NCI-H524 (cell line): Measurements from ENCODE around the gene KLRC4.
"Not testable (repeated sequence)": the region's sequence is repeated elsewhere in the genome, so short reads cannot be mapped to it uniquely, and the experiment has no call there.

Experiments
- DNase-seq, 2 experiments: peaks; one replicate each; lab custom pipeline; 2025; lab: John Stamatoyannopoulos, UW

Gene KLRC4

DNA sequence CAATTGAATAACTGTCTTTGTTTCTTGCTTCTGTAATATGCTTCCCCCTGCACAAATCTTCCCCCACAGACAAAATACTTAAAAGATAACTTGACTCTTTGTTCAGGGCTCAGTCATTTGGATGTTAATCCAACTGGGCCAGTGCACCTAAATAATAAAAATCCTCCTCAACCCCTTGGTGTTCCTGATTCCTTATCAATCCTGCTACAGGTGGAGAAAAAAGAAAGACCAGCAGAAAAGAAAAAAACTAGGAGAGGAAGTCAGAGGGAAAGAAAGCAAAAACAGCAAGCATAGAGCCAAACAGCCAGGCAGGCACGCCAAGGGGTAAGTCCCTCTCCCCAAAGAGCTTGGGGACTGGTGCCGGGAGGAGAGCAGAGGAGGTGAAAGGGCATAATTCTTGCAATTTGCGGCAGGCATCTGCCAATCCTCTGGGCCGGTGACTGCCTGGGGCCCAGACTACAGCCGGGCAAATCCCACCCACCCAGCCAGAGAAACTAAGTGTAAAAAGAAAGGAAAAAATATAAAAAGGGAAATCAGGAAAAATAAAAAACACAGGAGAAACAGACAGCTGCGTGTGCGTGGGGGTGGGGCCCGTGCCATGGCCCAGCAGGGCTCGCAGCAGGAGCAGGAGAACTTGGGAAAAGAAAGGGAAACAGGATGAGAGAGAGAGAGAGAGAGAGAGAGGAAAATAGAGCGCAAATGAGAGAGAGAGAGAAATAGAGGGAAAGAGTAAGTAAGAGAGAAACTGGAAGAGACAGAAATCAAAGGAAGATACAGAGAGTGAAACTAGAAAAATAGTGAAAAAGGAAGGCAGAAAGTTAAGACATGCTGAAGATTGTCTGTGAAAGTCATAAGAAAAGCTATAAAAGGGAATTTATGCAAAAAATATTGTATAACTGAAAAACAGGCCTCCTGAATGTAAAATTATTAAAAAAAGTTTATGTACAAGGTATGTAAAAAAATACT is 41.1 kb downstream of the KLRC4 start:
- DNase-seq = no peak

DNA sequence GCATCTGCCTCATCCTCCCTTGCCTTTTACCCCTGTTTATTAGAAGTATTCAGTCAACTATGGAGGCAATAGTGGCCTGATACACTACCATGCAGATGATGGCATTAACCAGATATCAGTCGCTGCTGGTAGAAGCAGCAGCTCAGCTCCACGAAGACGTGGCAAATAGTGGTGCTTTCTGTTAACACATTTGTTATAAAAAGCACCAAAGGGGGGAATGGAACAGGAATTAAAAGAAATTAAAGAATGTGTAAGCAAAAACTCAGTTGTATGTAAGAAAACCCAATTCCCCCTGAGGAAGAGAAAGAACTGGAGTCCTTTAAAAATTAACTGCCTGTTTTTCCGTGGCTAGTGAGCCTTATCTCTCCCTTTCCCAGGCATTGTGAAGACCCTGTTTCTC is 41.8 kb downstream of the KLRC4 start:
- not testable (repeated sequence) for DNase-seq

DNA sequence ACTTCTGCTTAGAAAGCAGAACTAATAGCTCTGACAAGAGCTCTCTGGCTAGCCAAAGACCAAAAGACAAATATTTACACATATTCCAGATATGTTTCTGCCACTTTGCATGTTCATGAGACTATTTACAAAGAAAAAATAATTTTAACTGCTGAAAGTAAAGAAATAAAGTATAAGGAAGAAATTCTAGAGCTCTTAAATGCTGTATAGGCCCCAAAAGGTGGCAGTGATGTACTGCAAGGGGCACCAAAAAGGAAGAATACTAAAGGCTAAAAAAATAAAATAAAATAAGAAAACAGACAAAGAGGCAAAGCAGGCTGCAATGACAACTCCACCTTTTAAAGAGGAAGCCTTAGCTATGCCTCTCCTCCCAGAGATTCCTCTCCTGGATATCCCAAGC is 42.7 kb downstream of the KLRC4 start:
- DNase-seq = no peak

DNA sequence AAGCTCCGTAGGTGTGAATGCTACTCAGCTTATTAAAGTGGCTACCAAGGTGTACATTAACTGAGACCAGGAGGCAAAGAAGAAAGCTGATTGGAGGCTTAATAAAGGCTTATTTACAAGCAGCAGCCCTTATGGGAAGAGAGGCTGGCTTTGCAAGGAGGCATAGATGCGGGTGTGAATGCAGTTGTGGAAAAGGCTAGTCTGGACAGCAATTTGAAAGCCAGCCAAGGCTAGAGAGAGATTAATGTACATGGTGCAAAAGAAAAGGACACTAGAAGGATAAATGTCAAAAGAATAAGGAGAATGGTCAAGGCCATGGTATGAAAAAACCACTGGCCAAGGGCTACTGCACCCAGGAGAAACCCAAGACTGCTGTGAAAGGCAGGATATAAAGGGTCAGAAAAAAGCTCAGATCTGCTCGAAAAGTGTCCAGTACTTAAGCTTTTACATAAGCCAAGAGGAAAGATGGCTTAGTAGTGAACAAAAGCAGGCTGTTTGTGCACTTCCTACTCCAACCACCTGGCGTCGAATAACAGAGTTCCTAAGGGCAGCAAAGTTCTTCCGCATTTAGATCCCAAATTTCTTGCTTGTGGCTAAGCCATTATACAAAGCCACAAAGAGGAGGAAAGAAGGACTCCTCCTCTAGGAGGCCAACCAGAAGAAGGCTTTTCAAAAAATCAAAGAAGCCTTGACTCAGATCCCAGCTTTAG is 43.7 kb downstream of the KLRC4 start:
- DNase-seq = no peak

DNA sequence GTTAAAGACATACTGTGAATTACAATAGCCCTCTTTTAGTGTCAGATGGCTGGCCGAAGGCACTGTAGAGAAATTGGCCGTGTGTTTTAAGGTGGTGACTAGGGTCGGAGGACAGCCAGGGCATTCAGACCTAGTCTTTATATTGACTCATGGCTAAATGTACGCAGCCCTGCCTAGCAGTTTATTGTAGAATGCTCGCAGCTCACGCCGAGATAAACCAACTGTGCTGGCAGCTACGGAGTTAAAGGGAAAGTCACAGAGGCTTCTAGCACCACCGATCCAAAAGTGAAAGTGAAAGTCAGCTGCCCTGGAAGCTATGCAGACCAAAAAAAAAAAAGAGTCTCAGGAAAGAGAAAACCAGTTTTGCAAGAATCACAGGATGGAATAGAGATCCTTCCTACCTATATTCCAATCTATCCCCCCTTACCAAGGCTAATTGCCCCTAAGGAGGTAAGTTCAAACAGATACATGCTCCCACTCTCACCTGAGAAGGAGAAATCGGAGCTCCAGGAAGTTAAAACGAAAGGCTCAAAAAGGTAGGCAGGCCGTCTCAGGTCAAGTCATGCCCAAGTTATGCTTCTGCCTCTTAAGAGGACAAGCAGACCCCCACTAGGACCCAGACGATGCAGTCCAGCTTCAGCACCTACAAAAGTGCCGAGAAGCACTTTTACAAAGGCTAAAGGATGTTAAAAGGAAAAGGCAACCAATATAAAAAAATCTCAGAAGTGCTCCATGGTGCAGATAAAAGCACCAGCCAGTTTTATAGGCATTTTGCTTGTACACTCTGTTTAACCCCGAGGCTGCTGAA is 44.5 kb downstream of the KLRC4 start:
- peak in 1 of 2 experiments; percentile 26 for DNase-seq

DNA sequence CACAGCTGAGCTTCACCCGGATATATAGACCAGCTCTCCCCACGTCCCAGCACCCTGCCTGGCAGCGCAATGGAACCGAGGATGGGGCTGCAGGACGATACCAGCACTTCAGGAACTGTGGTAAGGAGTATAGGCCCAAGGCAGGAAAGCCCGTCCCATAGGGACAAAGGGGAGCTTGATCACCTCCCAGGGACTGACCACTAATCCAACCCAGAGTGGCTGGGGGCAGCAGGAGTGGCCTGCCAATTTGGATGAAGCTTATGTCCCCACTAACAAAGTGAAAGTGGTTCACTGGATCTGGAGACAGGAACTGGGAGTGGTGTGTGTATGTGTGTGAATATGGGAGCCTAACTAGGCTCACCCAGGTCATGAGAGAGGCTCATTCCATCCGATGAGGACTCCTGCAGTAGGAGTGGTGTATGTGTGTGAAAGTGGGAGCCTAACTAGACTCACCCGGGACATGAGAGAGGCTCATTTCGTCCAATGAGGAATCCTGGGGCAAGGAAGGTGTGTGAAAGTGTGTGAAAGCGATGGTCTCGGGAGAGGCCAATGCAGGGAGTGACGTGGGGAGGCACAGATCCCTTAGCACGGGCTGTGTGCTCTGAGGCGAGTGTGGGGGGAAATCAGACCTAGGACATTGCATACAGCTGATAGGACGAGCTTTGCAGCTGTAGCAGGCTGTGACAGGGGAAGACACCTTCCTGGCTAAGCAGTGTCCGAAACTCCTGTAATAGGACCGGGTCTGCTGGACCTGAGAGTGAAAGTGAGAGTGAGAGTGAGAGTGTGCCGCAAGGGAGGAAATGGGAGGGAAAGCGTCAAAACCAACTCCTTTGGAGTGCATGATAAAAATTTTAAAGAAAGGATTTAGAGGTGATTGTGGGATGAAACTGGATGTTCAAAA is 45.4 kb downstream of the KLRC4 start:
- no peak for DNase-seq

DNA sequence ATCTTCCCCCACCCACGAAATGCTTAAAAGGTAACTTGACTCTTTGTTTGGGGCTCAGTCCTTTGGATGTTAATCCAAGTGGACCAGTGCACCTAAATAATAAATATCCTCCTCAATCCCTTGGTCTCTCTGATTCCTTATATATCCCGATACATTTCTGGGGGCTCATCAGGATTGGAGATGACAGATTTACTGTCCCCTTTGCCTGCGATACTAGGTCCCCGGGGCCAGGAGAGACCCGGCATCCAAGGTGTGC is 46.0 kb downstream of the KLRC4 start:
- DNase-seq = no peak

DNA sequence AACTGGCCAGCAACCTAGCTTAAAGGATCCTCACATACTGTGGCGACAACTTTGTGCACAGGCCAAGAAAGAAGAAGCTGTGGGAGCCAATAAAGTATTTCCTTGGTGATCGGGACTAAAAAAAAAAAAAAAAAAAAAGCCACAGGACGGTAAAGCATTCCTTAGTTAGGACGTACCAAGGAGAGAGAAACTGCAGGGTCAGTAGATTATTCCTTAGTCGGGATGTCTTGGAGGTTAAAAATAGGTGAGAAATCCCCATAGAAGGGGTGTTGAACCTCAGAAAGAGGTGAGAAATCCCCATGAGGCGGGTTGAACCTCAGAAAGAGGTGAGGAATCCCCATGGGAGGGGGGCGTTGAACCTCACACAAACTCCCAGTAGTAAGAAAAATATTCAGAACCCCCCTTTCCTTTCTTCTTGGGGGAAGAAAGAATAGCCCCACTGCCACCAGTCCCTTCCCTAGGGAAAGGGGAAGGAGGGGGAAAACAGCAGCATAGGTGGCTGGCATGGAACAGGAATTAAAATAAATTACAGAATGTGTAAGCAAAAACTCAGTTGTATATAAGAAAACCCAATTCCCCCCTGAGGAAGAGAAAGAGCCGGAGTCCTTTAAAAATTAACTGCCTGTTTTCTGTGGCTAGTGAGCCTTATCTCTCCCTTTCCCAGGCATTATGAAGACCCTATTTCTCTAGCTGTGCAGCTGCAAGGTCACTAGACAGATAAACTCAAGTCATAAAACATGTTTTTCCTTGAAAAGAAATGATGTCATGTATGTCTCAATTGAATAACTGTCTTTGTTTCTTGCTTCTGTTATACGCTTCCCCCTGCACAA is 46.5 kb downstream of the KLRC4 start:
- DNase-seq = no peak

DNA sequence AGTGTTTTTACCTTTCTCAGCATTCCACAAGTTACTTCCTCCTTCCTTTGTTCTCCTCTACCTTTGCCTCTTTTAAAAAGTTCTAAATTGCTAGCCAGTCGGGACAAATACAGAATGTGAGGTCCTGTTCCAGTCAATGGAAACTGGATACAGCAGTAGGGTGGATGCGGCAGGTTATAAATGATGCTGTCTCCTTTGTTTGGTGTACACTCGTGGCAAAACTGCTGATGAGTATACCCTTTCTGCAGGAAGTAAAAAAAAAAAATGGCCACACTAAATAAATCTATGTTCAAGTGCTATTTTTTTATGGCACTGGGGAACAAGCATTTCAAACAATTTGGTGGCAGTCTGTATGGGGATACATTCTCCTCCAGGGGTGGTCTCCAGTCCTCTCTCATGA is 47.2 kb downstream of the KLRC4 start:
- no peak for DNase-seq

DNA sequence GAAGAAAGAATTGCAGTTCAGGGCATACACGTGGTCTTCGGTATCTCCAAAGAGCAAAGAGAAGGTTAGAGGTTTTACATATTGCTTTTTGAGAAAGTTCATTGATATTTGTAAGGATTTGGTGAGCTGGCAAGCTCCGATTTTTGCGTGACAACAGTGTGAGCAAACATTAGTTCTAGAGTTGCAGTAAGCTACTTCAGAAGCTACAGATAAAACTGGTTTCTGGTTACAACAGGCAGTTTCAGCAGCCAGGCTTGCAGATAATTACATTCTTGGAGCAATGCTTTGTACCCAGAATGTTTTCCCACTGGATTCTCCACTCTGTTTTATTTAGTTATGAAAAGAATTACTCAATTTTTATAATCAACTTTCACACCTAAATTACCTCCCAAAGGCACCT is 47.9 kb downstream of the KLRC4 start:
- no peak for DNase-seq

DNA sequence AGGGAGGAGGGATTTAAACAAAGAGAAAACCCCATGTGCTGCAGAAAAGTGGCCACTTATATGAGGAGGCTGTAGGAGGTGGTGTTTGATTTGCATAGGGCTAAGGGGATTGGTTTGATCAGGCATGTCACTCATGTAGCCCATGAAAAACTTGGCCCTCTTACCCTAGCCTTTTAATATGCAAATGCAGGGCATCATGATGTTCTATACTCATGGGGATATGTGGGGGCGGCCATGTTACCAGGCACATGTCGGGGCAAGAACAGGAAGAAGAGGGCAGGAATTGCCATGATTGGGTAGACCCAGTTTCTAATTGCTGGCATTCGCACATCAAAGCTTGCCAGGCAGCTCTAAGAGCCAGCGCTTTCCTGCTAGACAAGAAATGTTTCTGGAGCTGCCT is 48.5 kb downstream of the KLRC4 start:
- no peak for DNase-seq

DNA sequence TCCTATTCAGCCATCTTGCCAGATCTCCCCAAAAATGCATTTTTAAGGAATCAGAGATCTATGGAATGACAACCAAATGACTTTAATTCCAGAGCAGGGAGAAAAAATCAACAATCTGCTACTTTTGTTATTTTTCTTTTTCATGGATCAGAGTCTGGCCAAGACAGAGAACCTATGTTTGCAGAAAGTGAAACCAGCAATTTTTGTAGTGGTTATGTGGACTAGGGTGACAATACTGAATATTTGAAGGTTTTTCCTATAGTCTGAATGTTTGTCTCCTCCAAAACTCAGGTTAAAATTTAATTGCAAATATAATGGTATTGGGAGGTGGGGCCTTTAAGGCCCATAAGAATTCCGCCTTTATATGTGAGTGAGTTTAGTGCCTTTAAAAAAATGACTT is 50.6 kb downstream of the KLRC4 start:
- DNase-seq = no peak

DNA sequence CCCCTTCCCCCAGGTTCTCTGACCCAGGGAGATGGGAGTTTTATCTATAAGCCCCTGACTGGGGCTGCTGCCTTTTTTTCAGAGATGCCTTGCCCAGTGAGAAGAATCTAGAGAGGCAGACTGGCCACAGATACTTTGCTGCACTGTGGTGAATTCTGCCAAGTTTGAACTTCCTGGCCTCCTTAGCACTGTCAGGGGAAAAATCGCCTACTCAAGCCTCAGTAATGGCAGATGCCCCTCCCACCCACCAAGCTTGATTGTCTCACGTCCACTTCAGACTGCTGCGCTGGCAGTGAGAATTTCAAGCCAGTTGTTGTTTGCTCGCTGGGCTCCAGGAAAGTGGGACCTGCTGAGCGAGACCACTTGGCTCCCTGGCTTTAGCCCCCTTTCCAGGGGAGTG is 51.4 kb downstream of the KLRC4 start:
- DNase-seq = no peak
